IPS-NIHi11 (cell line): Measurements from ENCODE around the gene FSIP1.
"Not testable (repeated sequence)": the region's sequence is repeated elsewhere in the genome, so short reads cannot be mapped to it uniquely, and the experiment has no call there.

Experiments used
- DNase-seq: peaks from one replicate; pipeline ENCODE4 v3.0.0; 2012; ENCODE audit warnings: mixed read lengths, low spot score

FSIP1 gene

DNA sequence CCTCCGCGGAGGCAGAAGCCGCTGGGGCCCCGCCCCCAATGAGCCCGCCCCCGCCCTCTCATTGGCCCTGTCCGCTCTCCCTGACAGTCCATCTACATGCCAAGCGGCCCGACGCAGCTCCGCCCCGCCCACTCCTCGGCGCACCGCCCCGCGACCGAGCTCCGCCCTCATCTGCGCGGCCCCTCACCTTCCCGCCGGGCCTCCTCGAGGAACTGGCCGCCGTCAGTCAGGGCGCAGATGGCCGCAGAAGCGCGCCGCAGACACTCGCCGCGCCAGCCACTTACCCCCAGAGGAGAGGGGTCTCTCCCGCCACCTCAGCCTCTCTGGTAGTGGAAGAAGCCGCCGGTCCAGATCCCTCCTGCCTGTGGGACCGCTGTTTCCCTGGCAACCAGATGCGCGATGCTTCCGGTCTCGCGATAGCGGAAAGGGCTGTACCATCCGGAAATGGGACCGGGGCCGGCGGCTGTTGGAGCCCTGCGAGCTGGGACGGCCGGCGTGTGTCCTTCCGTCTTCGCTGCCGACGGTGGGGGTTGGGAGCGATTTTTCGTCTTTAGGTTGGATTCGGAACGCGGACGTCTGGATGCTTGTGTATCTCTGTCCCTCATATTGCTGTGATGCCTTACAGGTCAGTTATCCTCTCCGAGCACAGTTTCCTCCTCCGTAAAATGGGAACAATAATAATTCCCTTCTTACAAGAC lies at the start of gene FSIP1:
TSS of gene FSIP1 (minus strand) at position 401 of the 698 bp plus-strand sequence. CDS start 6,317 bp downstream, outside the sequence.
- peak; percentile 99 for DNase-seq

DNA sequence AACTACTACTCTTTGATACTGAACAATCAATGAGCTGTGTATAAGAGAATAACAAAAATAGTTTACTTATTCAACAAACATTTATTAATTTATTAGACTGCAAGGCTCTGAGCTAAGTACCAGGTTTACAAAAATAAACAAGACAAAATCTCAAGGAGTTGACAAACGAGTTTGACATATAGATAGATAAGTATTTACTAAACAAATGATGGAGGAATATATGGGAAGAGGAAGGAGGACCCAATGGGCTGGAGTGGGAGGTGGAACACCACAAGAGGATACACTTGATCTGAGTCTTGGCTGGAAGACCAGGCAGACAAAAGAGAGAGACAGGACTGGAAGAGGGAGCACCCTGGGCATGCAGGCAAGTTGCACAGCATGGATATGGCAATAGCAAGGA lies 47.5 kb upstream of the FSIP1 start:
- DNase-seq = no peak

DNA sequence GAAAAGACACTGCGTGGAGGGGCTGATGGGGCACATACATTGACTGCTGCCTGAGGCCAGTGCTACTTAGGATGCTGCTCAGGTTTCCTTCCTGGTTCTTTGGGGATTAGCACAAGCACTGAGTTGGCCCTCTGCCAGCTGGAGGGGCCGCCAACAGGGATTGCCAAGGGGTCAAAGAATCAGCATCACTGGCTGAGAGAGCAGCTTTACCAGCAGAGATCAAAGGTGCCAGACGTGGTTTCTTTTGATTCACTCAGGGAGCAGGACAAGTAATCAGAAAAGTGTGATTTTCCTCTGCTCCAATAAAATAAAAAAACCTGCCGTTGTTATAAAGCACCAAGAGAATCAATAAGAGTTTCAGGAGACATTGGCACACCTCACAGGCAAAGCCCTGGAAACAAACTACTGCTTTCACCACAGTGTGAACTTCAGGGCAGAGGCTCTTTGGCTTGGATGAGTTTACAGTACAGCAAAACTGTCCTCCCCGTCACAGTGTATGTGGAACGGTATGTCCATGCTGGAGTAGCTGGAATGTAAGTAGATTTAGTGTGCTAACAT lies 45.8 kb upstream of the FSIP1 start:
- no peak for DNase-seq

DNA sequence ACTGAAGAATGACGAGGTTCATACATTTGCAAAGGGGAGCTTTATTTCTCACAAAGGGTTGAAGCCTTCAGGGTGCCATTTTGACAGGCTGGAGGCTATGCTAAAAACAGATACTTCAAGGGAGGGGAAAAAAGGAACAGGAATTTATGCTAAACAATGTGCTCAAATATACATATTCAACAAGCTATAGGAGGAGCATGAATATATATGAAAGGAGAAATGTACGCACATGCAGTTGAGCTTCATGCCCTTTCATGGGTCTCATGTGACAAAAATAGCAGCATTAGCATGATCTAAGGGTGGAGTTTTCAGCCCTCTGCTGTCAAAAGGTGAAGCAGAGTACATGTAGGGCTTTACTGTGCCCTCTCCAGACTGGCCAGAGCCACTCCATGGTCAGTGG lies 44.3 kb upstream of the FSIP1 start:
- no peak for DNase-seq

DNA sequence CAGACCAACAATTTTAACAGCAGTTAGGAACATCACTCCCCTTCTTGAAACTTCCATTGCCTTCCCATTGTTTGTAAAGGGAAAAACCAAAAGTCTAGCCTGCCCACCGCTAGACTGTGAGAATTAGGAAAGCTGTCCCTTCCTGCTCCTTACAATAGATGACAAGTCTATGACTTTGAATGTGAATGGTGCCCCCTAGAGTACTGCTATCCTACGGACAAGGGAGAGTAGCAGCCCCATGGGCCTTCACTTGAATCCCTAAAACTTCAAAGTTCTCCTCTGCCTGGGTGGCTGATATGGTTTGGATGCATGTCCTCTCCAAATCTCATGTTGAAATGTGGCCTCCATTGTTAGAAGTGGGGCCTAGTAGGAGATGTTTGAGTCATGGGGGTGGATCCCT lies 41.0 kb upstream of the FSIP1 start:
- DNase-seq = no peak

DNA sequence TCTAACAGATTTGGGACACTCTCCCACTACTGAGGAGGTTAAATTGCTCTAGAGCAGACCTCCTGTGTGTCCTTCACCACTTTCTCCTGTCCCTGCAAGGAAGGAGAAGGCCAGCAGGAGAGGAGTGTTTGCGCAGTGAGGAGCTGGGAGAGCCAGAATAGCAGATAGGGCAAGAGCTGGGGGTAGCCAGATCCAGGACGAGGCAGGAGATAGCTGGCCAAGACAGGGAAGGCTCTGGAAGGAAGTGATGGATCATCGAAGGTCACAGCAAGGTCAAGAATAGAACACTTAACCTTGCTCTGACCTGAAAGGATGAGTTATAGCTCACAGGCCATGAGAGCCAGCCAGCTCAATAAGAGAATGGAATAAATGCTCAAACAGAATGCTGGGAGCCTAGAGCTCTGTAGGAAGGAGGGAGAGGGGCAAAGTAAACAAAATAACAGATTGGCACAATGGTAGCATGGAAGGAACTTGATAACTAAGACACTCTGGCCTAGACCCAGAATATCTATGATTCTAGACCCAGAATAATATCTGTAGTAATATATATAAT lies 37.5 kb upstream of the FSIP1 start:
- no peak for DNase-seq

DNA sequence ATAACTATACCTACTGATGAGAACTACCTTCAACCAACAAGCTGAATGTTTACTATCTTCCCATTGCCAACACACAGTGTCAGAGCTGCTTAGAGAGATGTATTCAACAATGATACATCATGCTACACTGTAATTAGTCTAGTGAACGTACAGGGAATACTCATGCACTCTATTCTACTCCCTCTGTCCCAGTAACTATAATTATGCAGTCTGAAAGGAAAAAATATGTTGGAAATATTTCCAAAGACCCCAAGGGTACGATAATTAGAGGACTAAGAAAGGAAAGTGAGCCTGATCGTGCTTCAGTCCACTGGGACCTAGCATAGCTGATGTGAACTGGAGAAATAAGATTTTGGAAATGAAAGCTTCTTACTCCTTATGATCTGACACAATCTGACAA lies 36.9 kb upstream of the FSIP1 start:
- no peak for DNase-seq

DNA sequence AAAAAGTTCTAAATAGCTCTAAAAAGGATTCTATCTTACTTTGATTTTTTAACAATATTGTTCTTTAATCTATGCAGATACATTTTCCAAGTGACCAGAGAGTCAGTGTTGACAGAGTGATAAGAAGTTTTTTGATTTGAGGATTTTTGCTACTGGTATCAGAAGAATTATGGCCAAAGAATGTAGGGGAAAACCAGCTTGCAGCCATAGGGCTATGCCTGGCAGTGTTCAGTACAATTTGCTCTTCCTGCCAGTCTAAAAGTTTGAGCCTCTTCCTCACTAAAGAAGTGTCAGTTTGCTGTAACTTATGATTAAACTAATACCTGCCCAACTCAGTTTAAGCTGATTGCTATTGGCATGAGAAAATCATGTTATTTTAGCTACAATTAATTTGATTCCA lies 35.3 kb upstream of the FSIP1 start:
- DNase-seq = no peak

DNA sequence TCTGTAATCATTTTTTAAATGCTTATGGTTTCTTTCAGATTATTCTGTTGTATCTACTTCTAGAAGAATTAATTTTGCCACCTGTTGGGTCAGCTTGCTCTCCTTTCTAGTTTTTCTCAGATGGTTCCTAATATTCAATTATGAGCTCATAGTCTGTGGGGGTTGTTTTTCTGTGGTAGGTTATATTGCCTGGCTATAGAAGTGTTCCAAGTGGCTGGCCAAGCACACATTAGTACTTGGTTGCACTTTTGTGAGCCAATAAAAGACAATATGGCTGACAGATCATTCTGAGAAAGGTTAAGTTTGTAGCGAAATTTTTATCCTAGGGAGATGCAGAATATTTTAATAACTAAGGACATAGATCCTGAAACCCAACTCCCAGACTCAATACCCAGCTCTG lies 31.8 kb upstream of the FSIP1 start:
- no peak for DNase-seq

DNA sequence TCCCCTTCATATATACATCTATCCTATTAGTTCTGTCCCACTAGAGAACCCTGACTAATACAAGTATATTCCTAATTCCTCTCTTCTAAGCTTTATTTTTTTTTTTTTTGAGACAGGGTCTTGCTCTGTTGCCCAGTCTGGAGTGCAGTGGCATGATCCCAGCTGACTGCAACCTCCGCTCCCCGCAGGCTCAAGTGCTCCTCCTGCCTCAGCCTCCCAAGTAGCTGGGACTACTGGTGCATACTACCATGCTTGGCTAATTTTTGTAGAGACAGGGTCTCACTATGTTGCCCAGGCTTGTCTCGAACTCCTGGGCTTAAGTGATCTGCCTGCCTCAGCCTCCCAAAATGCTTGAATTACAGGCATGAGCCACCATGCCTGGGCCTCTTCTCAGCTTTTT lies 30.0 kb upstream of the FSIP1 start:
- not testable (repeated sequence) for DNase-seq

DNA sequence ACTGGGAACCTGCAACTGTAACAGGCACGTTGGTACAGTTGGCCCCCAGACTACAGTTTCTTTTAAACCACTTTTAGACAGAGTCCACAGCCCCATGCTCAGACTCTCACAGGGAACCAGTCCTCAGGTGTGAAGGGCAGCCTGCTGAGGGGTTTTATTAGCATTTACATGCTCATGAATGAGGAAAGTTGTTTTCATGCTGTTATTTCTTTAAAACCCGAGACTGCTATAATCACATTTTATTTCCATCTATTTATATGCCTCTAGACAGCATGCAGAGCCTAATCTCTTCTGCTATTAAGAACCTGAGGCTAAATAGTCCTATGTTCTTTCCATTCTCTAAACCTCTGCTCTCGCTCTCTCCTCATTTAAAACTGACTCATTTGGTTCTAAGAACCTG lies 26.3 kb upstream of the FSIP1 start:
- DNase-seq = no peak

DNA sequence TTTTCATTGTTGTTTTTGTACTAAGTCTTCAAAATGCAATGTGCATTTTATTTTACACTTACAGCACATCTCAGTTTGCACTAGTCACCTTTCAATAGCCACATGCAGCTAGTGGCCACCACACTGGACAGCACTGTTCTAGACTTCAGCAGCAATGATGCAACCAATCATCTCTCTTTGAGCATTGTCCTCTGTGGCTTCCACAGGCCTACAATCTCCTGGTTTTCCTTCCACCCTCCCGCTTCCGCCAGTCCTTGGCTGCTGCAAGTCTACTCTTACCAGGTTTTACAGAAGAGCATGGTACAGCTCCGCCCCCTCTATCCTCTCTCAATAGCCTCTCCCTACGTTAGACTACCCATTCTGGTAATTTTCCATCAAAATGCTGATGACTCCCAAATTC lies 25.1 kb upstream of the FSIP1 start:
- DNase-seq = peak; percentile 31

DNA sequence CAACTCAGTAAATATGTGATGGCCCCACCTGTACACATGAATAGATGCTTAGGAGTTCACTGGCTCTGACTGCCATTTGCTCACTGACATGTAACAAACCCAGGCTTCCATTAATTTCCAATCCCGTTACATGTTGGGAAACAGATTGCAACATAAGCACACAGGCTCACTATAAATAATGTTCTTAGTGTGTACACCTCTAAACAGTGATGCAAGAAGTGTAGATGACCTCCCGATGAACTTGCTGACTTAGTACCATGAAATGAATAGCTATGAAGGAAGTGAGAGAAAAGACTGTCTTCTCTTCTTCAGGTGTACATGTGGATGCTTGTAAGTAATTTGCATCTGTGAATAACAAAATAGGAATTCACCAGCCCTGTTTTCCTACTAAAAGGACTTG lies 21.4 kb upstream of the FSIP1 start:
- DNase-seq = no peak

DNA sequence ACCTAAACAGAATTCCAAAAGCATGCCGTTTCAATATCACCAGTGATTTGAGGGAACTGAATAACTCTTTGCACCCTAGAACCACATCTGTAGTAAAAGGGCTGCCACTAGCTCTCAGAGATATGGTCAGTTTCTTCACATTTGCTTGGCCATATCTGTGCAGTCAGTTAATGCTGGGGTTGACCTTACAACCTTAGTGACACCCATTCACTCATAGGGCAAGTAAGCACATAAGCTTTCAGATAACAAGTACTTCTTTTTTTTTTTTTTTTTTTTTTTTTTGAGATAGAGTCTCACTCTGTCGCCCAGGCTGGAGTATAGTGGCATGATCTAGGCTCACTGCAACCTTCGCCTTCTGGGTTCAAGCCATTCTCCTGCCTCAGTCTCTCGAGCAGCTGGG lies 20.4 kb upstream of the FSIP1 start:
- DNase-seq = no peak

DNA sequence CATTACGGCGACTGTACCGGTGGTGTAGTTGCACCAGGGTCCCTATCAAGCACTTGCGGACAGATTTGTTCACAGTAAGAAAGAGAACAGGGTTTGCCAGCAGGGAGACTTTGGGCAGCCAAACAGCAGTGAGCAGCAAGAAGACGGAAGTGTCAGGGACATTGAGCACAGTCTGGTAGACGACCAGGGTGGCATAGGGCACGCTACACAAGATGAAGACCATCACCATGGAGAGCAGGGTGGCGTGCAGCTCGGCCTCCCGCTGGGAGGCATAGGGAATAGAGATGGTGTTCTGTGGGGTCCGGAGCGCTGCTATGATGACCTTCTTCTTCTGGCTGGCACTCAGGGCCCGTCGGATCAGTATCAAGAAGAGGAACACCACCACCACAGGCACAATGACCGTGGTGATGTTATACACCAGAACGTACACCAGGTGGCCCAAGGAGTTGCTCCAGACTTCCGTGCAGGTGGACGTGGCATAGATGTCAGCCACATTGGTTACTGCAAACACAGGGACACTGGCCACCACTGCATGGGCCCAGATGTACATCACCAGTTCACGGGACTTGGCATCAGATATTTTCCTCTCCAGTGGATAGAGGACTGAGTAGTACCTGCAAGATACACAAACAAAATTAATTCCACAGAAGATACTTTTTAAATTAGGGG lies 19.1 kb upstream of the FSIP1 start:
- DNase-seq = peak; percentile 55

DNA sequence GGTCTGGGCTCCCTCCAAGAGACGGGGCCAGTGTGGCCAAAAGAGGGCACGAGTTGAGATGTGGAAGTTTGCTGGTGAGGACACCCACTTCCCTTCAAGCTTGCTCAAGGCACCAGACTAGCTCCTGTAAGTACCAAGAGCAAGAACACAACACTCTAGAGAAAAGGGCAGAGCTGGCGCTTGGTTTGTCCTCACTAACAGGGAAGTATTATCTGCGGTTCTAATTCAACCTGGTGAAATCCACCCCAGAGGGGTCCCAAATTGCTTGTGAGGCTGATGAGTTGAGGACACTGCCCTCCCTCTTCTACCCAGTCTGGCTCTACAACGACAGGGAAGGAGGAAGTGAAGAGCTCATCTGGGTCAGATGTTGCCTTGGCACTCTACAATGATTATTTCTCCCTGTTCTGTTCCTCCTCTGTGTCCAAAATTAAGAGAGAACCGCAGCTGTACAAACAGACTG lies 16.9 kb upstream of the FSIP1 start:
- DNase-seq = no peak

DNA sequence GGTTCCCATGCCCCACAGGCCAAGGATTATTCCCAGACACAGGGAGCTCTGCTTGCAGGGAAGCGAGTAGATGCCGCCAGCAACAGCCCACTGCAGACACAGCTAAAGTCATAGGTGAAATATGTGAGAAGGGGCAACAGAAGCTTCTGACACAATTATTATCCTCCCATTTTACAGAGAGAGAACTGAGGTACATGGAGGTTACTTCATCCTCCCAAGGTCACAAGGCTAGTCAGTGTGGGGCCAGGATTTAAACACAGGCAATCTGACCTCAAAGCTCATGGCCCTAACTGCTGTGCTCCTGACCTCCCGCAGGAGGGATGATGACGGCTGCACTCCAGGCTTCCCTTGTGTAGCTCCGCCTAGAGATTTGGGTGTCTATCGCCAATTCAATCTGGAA lies 15.7 kb upstream of the FSIP1 start:
- DNase-seq = no peak

DNA sequence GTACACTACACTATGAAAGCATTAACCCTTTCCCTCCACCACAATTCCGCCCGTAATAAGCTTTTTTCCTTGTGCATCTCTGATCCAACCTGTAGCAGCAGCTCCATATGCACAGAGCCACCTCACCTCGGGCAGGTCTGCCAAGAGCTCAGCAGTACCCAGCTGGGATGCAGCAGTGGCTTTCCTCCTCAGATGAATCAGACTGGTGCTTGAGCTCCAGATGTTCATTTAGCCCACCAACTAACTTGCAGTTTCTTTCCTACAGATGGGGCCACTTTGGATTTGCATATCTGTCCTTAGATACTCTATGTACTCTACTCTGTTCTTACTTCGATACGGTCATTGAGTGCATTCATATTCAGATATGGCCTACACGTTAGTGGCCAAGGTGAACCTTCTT lies 14.8 kb upstream of the FSIP1 start:
- no peak for DNase-seq

DNA sequence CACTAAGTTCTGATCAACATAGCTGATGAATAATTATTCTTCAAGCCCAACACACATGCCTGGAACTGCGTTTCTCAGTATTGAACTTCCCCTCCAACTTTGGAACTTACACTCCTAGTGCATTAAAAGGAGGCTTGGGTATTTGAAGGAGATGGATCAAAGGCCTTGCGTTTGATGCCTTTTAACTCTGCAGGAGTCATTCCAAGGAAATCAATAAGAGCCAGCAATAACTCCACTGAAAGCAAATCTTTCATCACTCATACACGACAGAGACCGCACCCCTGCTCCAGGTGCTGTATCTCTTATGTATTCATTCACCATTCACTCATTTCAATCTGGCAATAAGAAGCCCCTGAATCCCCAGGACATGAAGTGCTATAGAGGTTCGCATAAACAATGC lies 14.0 kb upstream of the FSIP1 start:
- DNase-seq = no peak

DNA sequence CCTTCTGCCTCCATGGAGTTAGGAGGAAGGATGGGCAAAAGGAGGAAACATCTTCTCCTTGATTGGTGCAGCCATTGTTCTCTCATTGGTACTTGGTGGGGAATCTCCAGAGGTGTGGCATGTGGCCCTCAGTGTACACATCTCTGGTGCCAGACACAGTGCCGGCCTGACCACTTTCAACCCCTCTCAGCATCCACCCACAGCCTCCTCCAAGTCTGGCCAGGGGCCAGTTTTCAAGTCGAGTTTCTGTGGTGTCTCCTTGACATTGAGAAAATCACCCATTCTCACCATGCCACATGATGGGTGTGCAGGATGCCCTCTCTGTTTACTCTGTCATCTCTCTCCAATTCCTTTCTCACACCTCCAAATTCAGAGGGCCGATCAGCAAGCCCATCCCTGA lies 12.8 kb upstream of the FSIP1 start:
- no peak for DNase-seq

DNA sequence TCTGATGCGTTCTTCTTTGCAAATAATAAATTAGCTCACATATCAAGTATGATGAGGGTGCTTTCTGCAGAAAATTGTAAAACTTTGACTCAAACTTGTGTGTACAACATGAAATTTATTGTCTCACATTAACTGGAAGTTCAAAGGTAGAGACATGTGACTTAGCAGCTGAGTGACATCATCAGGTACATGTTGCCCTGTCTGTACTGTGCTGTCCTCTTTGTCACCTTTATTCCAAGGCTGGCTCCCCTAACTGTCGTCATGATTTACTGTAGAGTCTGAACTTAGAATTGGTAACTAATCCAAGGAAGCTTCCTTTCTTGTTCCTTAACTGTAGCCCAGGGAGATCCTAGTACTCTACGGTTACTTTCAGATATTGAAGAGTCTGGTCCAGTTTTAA lies 12.3 kb upstream of the FSIP1 start:
- DNase-seq = no peak

DNA sequence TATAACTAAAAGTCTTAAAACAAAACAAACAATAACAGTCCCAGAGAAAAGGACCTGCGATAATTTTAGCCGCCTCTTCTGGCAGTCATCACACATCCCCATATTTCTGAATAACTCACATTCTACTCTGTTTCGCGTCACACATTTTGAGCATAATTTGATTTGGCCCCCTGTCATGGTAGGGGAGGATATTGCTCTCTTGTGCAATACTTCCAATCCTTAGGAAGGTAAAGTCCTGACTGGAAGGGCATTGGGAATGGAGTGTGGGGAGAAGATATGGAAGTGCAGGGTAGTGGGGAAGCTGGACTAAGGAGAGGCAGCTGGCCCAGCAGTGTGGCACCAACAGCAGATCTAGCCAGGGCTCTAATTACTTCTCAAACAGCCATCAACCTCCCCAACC lies 11.3 kb upstream of the FSIP1 start:
- DNase-seq = no peak

DNA sequence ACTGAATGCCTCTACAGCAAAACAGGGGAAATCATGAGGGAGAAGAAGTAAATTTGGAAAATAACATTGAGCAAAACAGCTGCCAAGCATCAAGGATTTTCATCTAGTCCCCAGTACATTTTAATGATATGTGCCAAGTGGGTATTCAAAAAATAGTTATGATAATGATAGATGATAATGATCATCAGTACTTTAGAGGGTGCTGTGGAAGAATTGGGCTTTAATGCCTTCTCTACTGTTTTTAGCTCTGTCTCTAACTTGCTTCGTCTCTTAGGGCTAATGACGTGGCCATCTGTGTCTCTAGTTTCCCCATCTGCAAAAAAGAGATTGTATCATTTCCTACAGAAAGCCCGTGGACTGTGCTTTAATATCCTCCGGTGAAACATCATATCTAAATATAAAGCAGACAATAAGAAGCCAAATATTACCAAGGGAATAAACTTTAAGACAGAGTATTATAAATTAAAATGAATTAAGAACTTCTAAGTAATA lies 10.2 kb upstream of the FSIP1 start:
- no peak for DNase-seq
